HG02623 (cell line): Measurements from ENCODE around the gene SHKBP1.
"Not testable (repeated sequence)": the region's sequence is repeated elsewhere in the genome, so short reads cannot be mapped to it uniquely, and the experiment has no call there.

Source experiments
- ATAC-seq: cut with Tn5 transposase; IDR thresholded peaks from one replicate; pipeline ENCODE4 v1.9.1; 2021; ENCODE audit warnings: moderate library complexity; ENCODE audit not compliant: unreplicated experiment

The SHKBP1 gene

GRCh38 chr19:40576585-40577451, at the start of gene SHKBP1:
Gene SHKBP1 (plus strand): TSS chr19:40576873. CDS start chr19:40576900, 27 bp downstream.
- ATAC-seq: peak; percentile 93

GRCh38 chr19:40528078-40528477, 48.6 kb upstream of the SHKBP1 start:
- ATAC-seq: no peak

- no peak for ATAC-seq
Measured at GRCh38 chr19:40528533-40529092, 48.1 kb upstream of the SHKBP1 start.

- ATAC-seq: peak; percentile 61
Measured at GRCh38 chr19:40529093-40529954, 47.3 kb upstream of the SHKBP1 start.

GRCh38 chr19:40530091-40530901, 46.4 kb upstream of the SHKBP1 start:
- ATAC-seq: no peak

GRCh38 chr19:40533508-40533907, 43.2 kb upstream of the SHKBP1 start:
- ATAC-seq: no peak

GRCh38 chr19:40534148-40534547, 42.5 kb upstream of the SHKBP1 start:
- ATAC-seq: no peak

GRCh38 chr19:40539070-40539469, 37.6 kb upstream of the SHKBP1 start:
- no peak for ATAC-seq

- no peak for ATAC-seq
Measured at GRCh38 chr19:40542202-40542859, 34.3 kb upstream of the SHKBP1 start.

- ATAC-seq: no peak
Measured at GRCh38 chr19:40543029-40543597, 33.6 kb upstream of the SHKBP1 start.

- ATAC-seq: not testable (repeated sequence)
Measured at GRCh38 chr19:40546153-40546841, 30.4 kb upstream of the SHKBP1 start.

- ATAC-seq: not testable (repeated sequence)
Measured at GRCh38 chr19:40547190-40547589, 29.5 kb upstream of the SHKBP1 start.

GRCh38 chr19:40547836-40548235, 28.8 kb upstream of the SHKBP1 start:
- no peak for ATAC-seq

GRCh38 chr19:40549007-40549708, 27.5 kb upstream of the SHKBP1 start:
- ATAC-seq: no peak

- ATAC-seq: no peak
Measured at GRCh38 chr19:40550951-40551350, 25.7 kb upstream of the SHKBP1 start.

GRCh38 chr19:40552848-40553247, 23.8 kb upstream of the SHKBP1 start:
- no peak for ATAC-seq

GRCh38 chr19:40553885-40554857, 22.5 kb upstream of the SHKBP1 start:
- no peak for ATAC-seq
